Measurements from ENCODE around the gene MDGA2. TPM values are rescaled to one million over a fixed set of nuclear protein-coding genes. Genes with fewer than 3 reads are reported as not detected.

Gene MDGA2
- total and polyA plus RNA-seq, 2 of the 8 experiments (the other 6 are each of a cell fraction or from before 2014, with no cell fraction given) = 0.11 to 0.69 TPM

DNA sequence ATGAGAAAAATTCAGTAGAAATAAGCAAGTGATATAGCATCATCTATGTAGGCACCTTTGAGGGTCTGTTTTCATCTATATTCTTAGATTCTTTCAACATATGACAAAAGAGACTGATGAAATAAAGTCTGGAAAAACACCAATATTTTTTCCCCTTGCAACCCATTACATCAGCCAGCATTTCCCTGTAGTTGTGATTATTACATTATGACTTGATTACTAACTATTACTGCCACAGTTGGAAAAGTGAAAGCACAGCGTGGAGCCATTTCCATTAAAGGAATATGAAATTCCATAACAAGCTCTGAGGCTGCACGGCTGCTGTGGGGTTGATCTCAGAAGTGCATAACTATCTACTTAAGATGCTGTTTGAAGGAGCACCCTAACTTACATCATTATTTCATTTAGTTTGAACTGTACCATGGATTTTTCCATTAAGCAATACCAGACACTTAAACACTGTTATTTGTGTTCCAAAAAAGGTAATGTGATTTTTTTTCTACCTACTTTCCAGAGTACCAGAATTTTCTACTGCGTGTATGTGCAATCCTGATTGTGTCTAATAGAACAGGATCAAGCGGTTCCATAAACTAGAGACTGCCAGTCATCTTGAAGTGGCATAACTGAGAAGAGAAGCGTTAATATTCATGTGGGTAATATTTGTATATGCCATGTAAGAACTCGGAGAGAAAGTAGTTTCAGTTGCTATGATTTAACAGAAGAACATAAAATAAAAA lies 405.5 kb downstream of the MDGA2 start:
- Histone ChIP-seq H3K56ac (replicated peaks; ENCODE audit: insufficient read length, low read depth, low read length) (no peak overlapping the region), H3K23me2 (ENCODE audit: low read depth, low read length) (no peaks in the 10 kb centered on the region), H3K4me1 (replicated peaks in 1 of 4; ENCODE audit: control insufficient read depth in 3 of 4, insufficient read depth in 4 of 4, low read length in 3 of 4) (no peaks in the 10 kb centered on the region), H4K91ac (replicated peaks; ENCODE audit: insufficient read length, low read length) (no peak overlapping the region), H3K4me3 (ENCODE audit: extremely low read depth in 1 of 4, insufficient read depth in 2 of 4, low read depth in 3 of 4, low read length in 4 of 4) (no peak overlapping the region), H3K27me3 (replicated peaks in 1 of 4; ENCODE audit: control insufficient read depth in 3 of 4, extremely low read depth in 1 of 4, insufficient read depth in 3 of 4, low read length in 3 of 4) (no peaks in the 10 kb centered on the region), H3K79me1 (ENCODE audit: low read depth, low read length) (no peaks in the 10 kb centered on the region), H3K4ac (replicated peaks; ENCODE audit: insufficient read length, low read depth, low read length) (no peak overlapping the region), H2BK12ac (ENCODE audit: low read depth, low read length) (no peak overlapping the region), H2AK5ac (ENCODE audit: low read depth, low read length) (no peak overlapping the region), H2BK15ac (ENCODE audit: low read length) (no peak overlapping the region), H3K23ac (ENCODE audit: insufficient read length) (no peak overlapping the region), H3K79me2 (ENCODE audit: control insufficient read depth in 1 of 2, insufficient read depth in 2 of 2, low read length in 2 of 2) (no peaks in the 10 kb centered on the region), H3K14ac (ENCODE audit: insufficient read length) (no peak overlapping the region), H3K4me2 (ENCODE audit: insufficient read depth in 1 of 2, low read depth in 2 of 2, low read length in 2 of 2) (no peak overlapping the region), H4K8ac (ENCODE audit: extremely low read depth, insufficient read depth, low read length) (no peak overlapping the region), H3K36me3 (ENCODE audit: control insufficient read depth in 2 of 4, insufficient read depth in 4 of 4, low read length in 3 of 4) (no peaks in the 10 kb centered on the region), H2BK5ac (ENCODE audit: low read depth, low read length) (no peak overlapping the region), H4K5ac (ENCODE audit: insufficient read length, low read depth, low read length) (no peak overlapping the region), H3K9ac (replicated peaks in 1 of 4; ENCODE audit: extremely low read depth in 1 of 4, low read depth in 3 of 4, low read length in 3 of 4) (no peak overlapping the region), H3K18ac (ENCODE audit: extremely low read depth, low read length) (no peak overlapping the region), H4K20me1 (replicated peaks in 1 of 2; ENCODE audit: control insufficient read depth in 1 of 2, insufficient read depth in 2 of 2, low read length in 2 of 2) (no peaks in the 10 kb centered on the region), H2BK120ac (replicated peaks; ENCODE audit: low read depth, low read length) (no peak overlapping the region), H2AFZ (ENCODE audit: low read length) (no peak overlapping the region), H3K27ac (ENCODE audit: low read depth, low read length) (no peak overlapping the region), H3K9me3 (ENCODE audit: insufficient read depth in 2 of 2, low read depth in 1 of 2, low read length in 1 of 2) (no peaks in the 10 kb centered on the region), H2BK20ac (ENCODE audit: low read length) (no peak overlapping the region)
- DNase-seq (ENCODE audit: low read depth in 1 of 2, low spot score in 2 of 2) (no peak), FAIRE-seq (no peak)
- ChIA-PET POLR2A (ENCODE audit: partially characterized antibody) (no interaction called here), CTCF (ENCODE audit: partially characterized antibody) (no interaction called here)
- WGBS, 2 experiments (ENCODE audit: extremely low coverage in 1 of 2, insufficient coverage in 1 of 2, insufficient read length in 1 of 2, insufficient replicate concordance in 2 of 2, low coverage in 1 of 2, low lambda C conversion rate in 2 of 2, missing lambda C conversion rate in 1 of 2) = 87% methylated on average over 6 of the region's 6 CpGs; no CpG with 5 or more reads in 1 of the 2 experiments
- no peak for TF ChIP-seq SIX5 (IDR thresholded peaks at IDR 0.05; ENCODE audit: low read depth, low read length)
- no peak for TF ChIP-seq ATF2 (IDR thresholded peaks at IDR 0.05; ENCODE audit: low read length)
- no peak for TF ChIP-seq NANOG (IDR thresholded peaks at IDR 0.05; ENCODE audit: insufficient read depth, low read depth, low read length, poor library complexity, severe bottlenecking)
- no peak for TF ChIP-seq CREB1 (IDR thresholded peaks at IDR 0.05)
- TF ChIP-seq GTF2F1 (IDR thresholded peaks at IDR 0.05; ENCODE audit: borderline replicate concordance, low read depth, low read length) = no peak
- TF ChIP-seq ASH2L (IDR thresholded peaks at IDR 0.05; ENCODE audit: low read length) = no peak
- TF ChIP-seq, protein P1, sequence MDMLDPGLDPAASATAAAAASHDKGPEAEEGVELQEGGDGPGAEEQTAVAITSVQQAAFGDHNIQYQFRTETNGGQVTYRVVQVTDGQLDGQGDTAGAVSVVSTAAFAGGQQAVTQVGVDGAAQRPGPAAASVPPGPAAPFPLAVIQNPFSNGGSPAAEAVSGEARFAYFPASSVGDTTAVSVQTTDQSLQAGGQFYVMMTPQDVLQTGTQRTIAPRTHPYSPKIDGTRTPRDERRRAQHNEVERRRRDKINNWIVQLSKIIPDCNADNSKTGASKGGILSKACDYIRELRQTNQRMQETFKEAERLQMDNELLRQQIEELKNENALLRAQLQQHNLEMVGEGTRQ (IDR thresholded peaks at IDR 0.05; ENCODE audit: low read length) = no peak
- no peak for TF ChIP-seq SUZ12 (IDR thresholded peaks at IDR 0.05; ENCODE audit: low read length)
- no peak for TF ChIP-seq MAFK (IDR thresholded peaks at IDR 0.05; ENCODE audit: low read depth, low read length)
- TF ChIP-seq RAD21 (IDR thresholded peaks at IDR 0.05 in 1 of 2, conservative IDR thresholded peaks at IDR 0.05 in 1 of 2; ENCODE audit: low read depth in 2 of 2, low read length in 2 of 2) = no peak
- TF ChIP-seq POLR2A (IDR thresholded peaks at IDR 0.05; ENCODE audit: control extremely low read depth in 1 of 2, low read depth in 2 of 2, low read length in 2 of 2) = no peak

Data from H1 (cell line).